ENCODE data around the gene CHRM1. TPM values are rescaled to one million over a fixed set of nuclear protein-coding genes. Genes with fewer than 3 reads are reported as not detected.

CHRM1 gene
- total RNA-seq, result 12.8 TPM

DNA sequence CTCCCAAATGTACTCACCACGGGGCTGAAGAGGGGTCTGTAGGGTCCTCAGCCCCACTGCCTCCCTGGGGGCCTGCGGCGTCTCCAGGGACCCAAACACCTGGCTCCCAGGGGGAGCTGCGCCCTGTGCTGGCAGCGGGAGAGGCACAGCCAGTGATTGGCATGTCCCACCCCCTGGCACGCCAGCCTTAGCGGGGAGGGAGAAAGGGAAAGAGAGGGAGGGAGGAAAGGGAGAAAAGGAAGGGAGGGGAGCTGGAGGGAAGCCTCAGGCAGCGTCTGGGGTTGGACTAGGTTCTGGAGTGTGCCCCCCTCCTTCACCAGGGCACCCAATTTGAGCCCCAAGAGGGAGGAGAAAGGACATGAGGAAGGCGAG lies at the start of gene CHRM1:
Gene CHRM1, minus strand, starts transcription at position 163 of the 372 bp plus-strand sequence. CDS start 10,263 bp downstream, outside the sequence.

GRCh38 chr11:62880803-62881578 lies 40.2 kb downstream of the CHRM1 start, which contains the start of gene SLC3A2:
Gene SLC3A2, plus strand, starts transcription at chr11:62880896. Its CDS starts 128 bp downstream, at chr11:62881024.

Small RNA genes within 50 kb of the gene (small RNA-seq; reads per million reads assigned to genes)
- gene RN7SL259P (ENCODE audit: low replicate concordance), result not detected

Other genes starting within 250 kb of the CHRM1 start
- gene UQCC3, start 249.7 kb downstream of the CHRM1 start, total RNA-seq, result 4.1 TPM
- gene LBHD1, start 249.1 kb downstream of the CHRM1 start, total RNA-seq, result 5.6 TPM
- 85.1 TPM for gene UBXN1, start 242.3 kb downstream of the CHRM1 start, total RNA-seq
- 0.31 TPM for gene LRRN4CL, start 231.8 kb downstream of the CHRM1 start, total RNA-seq
- 102 TPM for gene BSCL2, start 213.9 kb downstream of the CHRM1 start, total RNA-seq
- gene GNG3, start 213.7 kb downstream of the CHRM1 start, total RNA-seq, result 28.8 TPM
- gene HNRNPUL2, start 193.9 kb downstream of the CHRM1 start, total RNA-seq, result 30.0 TPM
- gene TTC9C, start 192.9 kb downstream of the CHRM1 start, total RNA-seq, result 28.2 TPM
- 13.8 TPM for gene ZBTB3, start 167.2 kb downstream of the CHRM1 start, total RNA-seq
- 60.1 TPM for gene POLR2G, start 159.8 kb downstream of the CHRM1 start, total RNA-seq
- gene TAF6L, start 150.0 kb downstream of the CHRM1 start, total RNA-seq, result 16.0 TPM
- gene TMEM179B, start 134.0 kb downstream of the CHRM1 start, total RNA-seq, result 22.8 TPM
- gene TMEM223, start 129.4 kb downstream of the CHRM1 start, total RNA-seq, result 15.7 TPM
- gene NXF1, start 115.9 kb downstream of the CHRM1 start, total RNA-seq, result 33.2 TPM
- gene STX5, start 89.3 kb downstream of the CHRM1 start, total RNA-seq, result 40.1 TPM
- not detected for gene TEX54, start 88.5 kb downstream of the CHRM1 start, total RNA-seq
- gene WDR74, start 81.8 kb downstream of the CHRM1 start, total RNA-seq, result 45.7 TPM
- gene SLC3A2, start 40.5 kb downstream of the CHRM1 start, total RNA-seq, result 76.7 TPM
- 1.3 TPM for gene SLC22A6, start 63.6 kb upstream of the CHRM1 start, total RNA-seq
- not detected for gene SLC22A8, start 94.5 kb upstream of the CHRM1 start, total RNA-seq
- not detected for gene SLC22A24, start 222.9 kb upstream of the CHRM1 start, total RNA-seq